ENCODE data around the gene CEACAM21. TPM values are rescaled to one million over a fixed set of nuclear protein-coding genes. Genes with fewer than 3 reads are reported as not detected.

Gene CEACAM21
- polyA plus RNA-seq (2013, experiment 1 of 2): 1.2 TPM
- polyA plus RNA-seq (2013, experiment 2 of 2): 0.83 TPM

DNA sequence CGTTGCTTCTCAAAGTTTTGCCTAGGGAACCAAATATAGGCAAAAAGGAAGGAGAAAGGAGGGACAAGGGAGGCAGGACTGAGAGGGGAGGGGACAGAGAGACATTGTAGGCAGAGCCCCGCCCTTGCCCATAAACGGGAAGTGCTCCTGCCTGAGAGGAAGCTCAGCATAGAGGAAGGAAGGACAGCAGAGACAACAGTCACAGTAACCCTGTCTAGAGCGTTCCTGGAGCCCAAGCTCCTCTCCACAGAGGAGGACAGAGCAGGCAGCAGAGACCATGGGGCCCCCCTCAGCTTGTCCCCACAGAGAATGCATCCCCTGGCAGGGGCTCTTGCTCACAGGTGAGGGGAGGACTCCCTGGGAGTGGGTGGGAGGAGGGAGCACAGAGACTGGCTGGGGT is at the start of gene CEACAM21:
TSS of gene CEACAM21 (plus strand) at position 169 of the 400 bp plus-strand sequence. CDS start at position 278, 109 bp downstream.
- Histone ChIP-seq H3K4ac (ENCODE audit: low read length) (no peak within 1 kb of the TSS), H2BK5ac (ENCODE audit: low read length) (no peak within 1 kb of the TSS), H3K9ac (ENCODE audit: low read depth, low read length, poor library complexity) (no peak within 1 kb of the TSS), H2AFZ (ENCODE audit: low read length) (peak within 1 kb of the TSS; percentile 59), H3K79me1 (ENCODE audit: low read depth, low read length) (no peaks in the 10 kb centered on the region), H3K23ac (ENCODE audit: low read depth, low read length, poor library complexity) (no peak within 1 kb of the TSS), H3K9me3 (replicated peaks in 1 of 2; ENCODE audit: control insufficient read depth in 2 of 2, insufficient read depth in 1 of 2, low read depth in 1 of 2, low read length in 2 of 2) (peaks cover 0 to 16% of the 10 kb centered on the region in 2 donors), H3K36me3 (replicated peaks in 1 of 2; ENCODE audit: control insufficient read depth in 2 of 2, insufficient read depth in 2 of 2, low read length in 2 of 2) (no peaks in the 10 kb centered on the region), H2AK5ac (ENCODE audit: low read depth, low read length) (no peak within 1 kb of the TSS), H3K27me3 (ENCODE audit: control insufficient read depth in 3 of 3, insufficient read depth in 3 of 3, low read depth in 1 of 3, low read length in 3 of 3) (peaks cover 0 to 5% (median 0%) of the 10 kb centered on the region in 3 experiments), H2BK15ac (ENCODE audit: low read length) (no peak within 1 kb of the TSS), H3K4me3 (ENCODE audit: low read length in 2 of 2) (no peak within 1 kb of the TSS), H2BK120ac (ENCODE audit: low read depth, low read length) (no peak within 1 kb of the TSS), H4K91ac (ENCODE audit: low read depth, low read length, poor library complexity) (no peak within 1 kb of the TSS), H3K27ac (replicated peaks; ENCODE audit: low read length) (no peak within 1 kb of the TSS), H3K18ac (ENCODE audit: low read length) (no peak within 1 kb of the TSS), H3K4me2 (ENCODE audit: insufficient read depth, low read length, poor library complexity, severe bottlenecking) (no peak within 1 kb of the TSS), H2BK12ac (ENCODE audit: low read length) (no peak within 1 kb of the TSS), H3K14ac (ENCODE audit: low read length) (no peak within 1 kb of the TSS), H4K8ac (ENCODE audit: low read depth, low read length) (no peak within 1 kb of the TSS), H3K4me1 (ENCODE audit: control insufficient read depth in 2 of 2, insufficient read depth in 1 of 2, low read depth in 1 of 2, low read length in 2 of 2) (no peaks in the 10 kb centered on the region)
- DNase-seq (ENCODE audit: low spot score): no peak
- WGBS, 2 donors (ENCODE audit: extremely low coverage in 2 of 2, insufficient read length in 2 of 2, insufficient replicate concordance in 1 of 2): no CpG with 5 or more reads among the region's 4 CpGs

DNA sequence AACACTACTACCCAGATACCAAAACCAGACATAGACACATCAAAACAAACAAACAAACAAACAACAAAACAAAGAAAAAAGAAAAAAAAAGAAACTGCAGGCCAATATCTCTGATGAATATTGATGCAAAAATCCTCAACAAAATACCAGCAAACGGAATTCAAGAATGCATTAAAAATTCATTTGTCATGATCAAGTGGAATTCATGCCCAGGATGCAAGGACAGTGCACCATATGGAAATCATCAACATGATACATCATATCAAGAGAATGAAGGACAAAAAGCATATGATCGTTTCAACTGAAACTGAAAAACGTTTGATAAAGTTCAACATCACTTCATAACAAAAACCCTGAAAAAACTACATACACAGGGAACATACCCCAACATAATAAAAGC is 48.9 kb upstream of the CEACAM21 start:
- no peak overlapping the region for H3K4me2 ChIP-seq (ENCODE audit: insufficient read depth, low read length, poor library complexity, severe bottlenecking)
- WGBS, 2 donors (ENCODE audit: extremely low coverage in 2 of 2, insufficient read length in 2 of 2, insufficient replicate concordance in 1 of 2): no CpG with 5 or more reads among the region's 3 CpGs

DNA sequence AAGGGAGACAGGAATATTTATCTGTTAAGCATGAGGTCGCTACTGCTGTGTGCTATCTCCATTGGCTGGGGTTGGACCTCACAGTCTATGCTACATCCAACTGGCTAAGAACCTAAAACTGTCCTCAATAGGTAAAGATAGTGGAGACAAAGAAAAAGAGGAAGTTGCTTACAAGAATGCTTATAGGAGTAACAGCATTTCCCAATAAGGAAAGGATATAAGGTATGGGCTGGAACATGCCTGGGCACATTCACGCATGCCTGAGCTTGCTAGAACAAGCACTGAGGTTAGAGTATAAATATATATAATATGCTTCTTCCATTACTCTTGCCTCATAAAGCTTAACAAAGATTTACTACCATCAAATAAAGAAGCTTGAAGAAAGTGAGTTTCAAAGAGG is 47.9 kb upstream of the CEACAM21 start:
- no peak overlapping the region for H3K27ac ChIP-seq (replicated peaks; ENCODE audit: low read length)
- H3K14ac ChIP-seq (ENCODE audit: low read length): no peak overlapping the region
- H3K4me1 ChIP-seq (ENCODE audit: control insufficient read depth in 2 of 2, insufficient read depth in 1 of 2, low read depth in 1 of 2, low read length in 2 of 2): peaks cover 0 to 2% of the 10 kb centered on the region in 2 donors
- no peak overlapping the region for H2AK5ac ChIP-seq (ENCODE audit: low read depth, low read length)
- H3K18ac ChIP-seq (ENCODE audit: low read length): no peak overlapping the region
- no peak overlapping the region for H2BK120ac ChIP-seq (ENCODE audit: low read depth, low read length)
- H3K36me3 ChIP-seq (replicated peaks in 1 of 2; ENCODE audit: control insufficient read depth in 2 of 2, insufficient read depth in 2 of 2, low read length in 2 of 2): no peaks in the 10 kb centered on the region
- no peak overlapping the region for H4K91ac ChIP-seq (ENCODE audit: low read depth, low read length, poor library complexity)
- H3K9ac ChIP-seq (ENCODE audit: low read depth, low read length, poor library complexity): no peak overlapping the region
- no CpG with 5 or more reads among the region's 2 CpGs for WGBS, 2 donors (ENCODE audit: extremely low coverage in 2 of 2, insufficient read length in 2 of 2, insufficient replicate concordance in 1 of 2)
- peaks cover 0 to 28% (median 6%) of the 10 kb centered on the region in 3 experiments for H3K27me3 ChIP-seq (ENCODE audit: control insufficient read depth in 3 of 3, insufficient read depth in 3 of 3, low read depth in 1 of 3, low read length in 3 of 3)
- H3K4me2 ChIP-seq (ENCODE audit: insufficient read depth, low read length, poor library complexity, severe bottlenecking): no peak overlapping the region
- H3K79me1 ChIP-seq (ENCODE audit: low read depth, low read length): no peaks in the 10 kb centered on the region
- H4K8ac ChIP-seq (ENCODE audit: low read depth, low read length): no peak overlapping the region
- no peak for DNase-seq (ENCODE audit: low spot score)
- no peak overlapping the region for H3K4me3 ChIP-seq (ENCODE audit: low read length in 2 of 2)
- H3K23ac ChIP-seq (ENCODE audit: low read depth, low read length, poor library complexity): no peak overlapping the region
- H3K4ac ChIP-seq (ENCODE audit: low read length): no peak overlapping the region
- peaks cover 0 to 11% of the 10 kb centered on the region in 2 donors for H3K9me3 ChIP-seq (replicated peaks in 1 of 2; ENCODE audit: control insufficient read depth in 2 of 2, insufficient read depth in 1 of 2, low read depth in 1 of 2, low read length in 2 of 2)
- no peak overlapping the region for H2BK12ac ChIP-seq (ENCODE audit: low read length)
- H2AFZ ChIP-seq (ENCODE audit: low read length): no peak overlapping the region
- H2BK5ac ChIP-seq (ENCODE audit: low read length): no peak overlapping the region
- no peak overlapping the region for H2BK15ac ChIP-seq (ENCODE audit: low read length)

More for the DNA sequence above, 48.9 kb upstream of the CEACAM21 start:
- no peak overlapping the region for H3K4ac ChIP-seq (ENCODE audit: low read length)
- H3K79me1 ChIP-seq (ENCODE audit: low read depth, low read length): no peaks in the 10 kb centered on the region
- no peak overlapping the region for H2AFZ ChIP-seq (ENCODE audit: low read length)
- no peaks in the 10 kb centered on the region for H3K36me3 ChIP-seq (replicated peaks in 1 of 2; ENCODE audit: control insufficient read depth in 2 of 2, insufficient read depth in 2 of 2, low read length in 2 of 2)
- H4K8ac ChIP-seq (ENCODE audit: low read depth, low read length): no peak overlapping the region
- H2BK15ac ChIP-seq (ENCODE audit: low read length): no peak overlapping the region
- peaks cover 0 to 37% (median 15%) of the 10 kb centered on the region in 3 experiments for H3K27me3 ChIP-seq (ENCODE audit: control insufficient read depth in 3 of 3, insufficient read depth in 3 of 3, low read depth in 1 of 3, low read length in 3 of 3)
- H2AK5ac ChIP-seq (ENCODE audit: low read depth, low read length): no peak overlapping the region
- H3K4me1 ChIP-seq (ENCODE audit: control insufficient read depth in 2 of 2, insufficient read depth in 1 of 2, low read depth in 1 of 2, low read length in 2 of 2): peaks cover 0 to 2% of the 10 kb centered on the region in 2 donors
- H3K9ac ChIP-seq (ENCODE audit: low read depth, low read length, poor library complexity): no peak overlapping the region
- DNase-seq (ENCODE audit: low spot score): no peak
- no peak overlapping the region for H2BK5ac ChIP-seq (ENCODE audit: low read length)
- no peak overlapping the region for H3K27ac ChIP-seq (replicated peaks; ENCODE audit: low read length)
- no peak overlapping the region for H3K4me3 ChIP-seq (ENCODE audit: low read length in 2 of 2)
- H4K91ac ChIP-seq (ENCODE audit: low read depth, low read length, poor library complexity): no peak overlapping the region
- no peak overlapping the region for H3K23ac ChIP-seq (ENCODE audit: low read depth, low read length, poor library complexity)
- H2BK120ac ChIP-seq (ENCODE audit: low read depth, low read length): no peak overlapping the region
- H3K14ac ChIP-seq (ENCODE audit: low read length): no peak overlapping the region
- H2BK12ac ChIP-seq (ENCODE audit: low read length): no peak overlapping the region
- H3K18ac ChIP-seq (ENCODE audit: low read length): no peak overlapping the region
- H3K9me3 ChIP-seq (replicated peaks in 1 of 2; ENCODE audit: control insufficient read depth in 2 of 2, insufficient read depth in 1 of 2, low read depth in 1 of 2, low read length in 2 of 2): peaks cover 0 to 11% of the 10 kb centered on the region in 2 donors

DNA sequence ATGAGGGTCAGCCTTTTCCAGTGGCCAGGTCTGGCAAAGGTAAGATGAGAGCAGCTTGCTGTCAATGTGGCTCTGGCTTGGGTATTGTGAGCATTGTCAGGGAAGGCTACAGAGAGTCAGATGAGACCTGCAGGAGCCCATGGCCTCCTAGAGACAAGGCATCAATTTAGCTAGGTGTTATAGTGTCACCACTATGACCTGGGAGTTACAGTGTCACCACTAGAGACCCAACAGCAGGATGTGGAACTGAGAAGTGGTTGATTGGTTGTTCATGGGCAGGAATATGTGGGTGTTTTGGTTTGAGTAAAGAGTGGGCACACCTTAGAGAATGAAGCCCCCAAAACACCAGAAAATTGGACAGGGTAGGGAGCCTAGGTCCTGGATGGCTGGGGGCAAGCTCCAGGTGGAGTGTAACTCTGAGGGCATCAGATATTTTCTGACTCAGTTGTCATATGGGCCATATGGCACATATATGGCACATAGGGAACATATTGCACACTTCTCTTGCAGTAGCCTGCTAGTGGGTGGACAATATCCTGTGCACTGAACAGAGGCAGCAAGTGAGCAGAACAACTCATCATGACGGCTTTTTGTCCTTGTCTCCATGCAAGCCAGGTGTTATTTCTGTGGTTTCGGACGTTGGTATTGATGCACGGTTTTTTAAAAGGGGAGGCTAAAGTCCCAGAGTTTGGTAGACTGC is 46.3 kb upstream of the CEACAM21 start:
- Histone ChIP-seq H3K9me3 (replicated peaks in 1 of 2; ENCODE audit: control insufficient read depth in 2 of 2, insufficient read depth in 1 of 2, low read depth in 1 of 2, low read length in 2 of 2) (peaks cover 0 to 11% of the 10 kb centered on the region in 2 donors), H2BK120ac (ENCODE audit: low read depth, low read length) (no peak overlapping the region), H2BK5ac (ENCODE audit: low read length) (no peak overlapping the region), H2BK12ac (ENCODE audit: low read length) (no peak overlapping the region), H4K91ac (ENCODE audit: low read depth, low read length, poor library complexity) (no peak overlapping the region), H3K18ac (ENCODE audit: low read length) (no peak overlapping the region), H3K27ac (replicated peaks; ENCODE audit: low read length) (no peak overlapping the region), H3K4me3 (ENCODE audit: low read length in 2 of 2) (no peak overlapping the region), H3K4me1 (ENCODE audit: control insufficient read depth in 2 of 2, insufficient read depth in 1 of 2, low read depth in 1 of 2, low read length in 2 of 2) (peaks cover 0 to 11% of the 10 kb centered on the region in 2 donors), H3K79me1 (ENCODE audit: low read depth, low read length) (no peaks in the 10 kb centered on the region), H3K23ac (ENCODE audit: low read depth, low read length, poor library complexity) (no peak overlapping the region), H4K8ac (ENCODE audit: low read depth, low read length) (no peak overlapping the region), H3K27me3 (ENCODE audit: control insufficient read depth in 3 of 3, insufficient read depth in 3 of 3, low read depth in 1 of 3, low read length in 3 of 3) (peaks cover 0 to 13% (median 0%) of the 10 kb centered on the region in 3 experiments), H3K4ac (ENCODE audit: low read length) (no peak overlapping the region), H3K9ac (ENCODE audit: low read depth, low read length, poor library complexity) (no peak overlapping the region), H3K14ac (ENCODE audit: low read length) (no peak overlapping the region), H2BK15ac (ENCODE audit: low read length) (no peak overlapping the region), H2AK5ac (ENCODE audit: low read depth, low read length) (no peak overlapping the region), H2AFZ (ENCODE audit: low read length) (no peak overlapping the region), H3K36me3 (replicated peaks in 1 of 2; ENCODE audit: control insufficient read depth in 2 of 2, insufficient read depth in 2 of 2, low read length in 2 of 2) (no peaks in the 10 kb centered on the region), H3K4me2 (ENCODE audit: insufficient read depth, low read length, poor library complexity, severe bottlenecking) (no peak overlapping the region)
- no peak for DNase-seq (ENCODE audit: low spot score)
- no CpG with 5 or more reads among the region's 4 CpGs for WGBS, 2 donors (ENCODE audit: extremely low coverage in 2 of 2, insufficient read length in 2 of 2, insufficient replicate concordance in 1 of 2)

All from neuronal stem cell (in vitro differentiated cells).